Stimulated activated CD8-positive, alpha-beta memory T cell treated with anti-CD3 and anti-CD28 coated beads, Interleukin-15, amount 100 ng/mL, for 48 hours (primary cell): Measurements from ENCODE around the gene CALU.

ENCODE experiments used
- DNase-seq, 2 donors: peaks; one replicate each; pipeline ENCODE4 v3.0.0-alpha.2; 2020; ENCODE audit warnings: low read depth in 2 of 2

The CALU gene

GRCh38 chr7:128739048-128739962 is at the start of gene CALU:
CALU (plus strand) TSS chr7:128739359; CDS start chr7:128748584, 9,225 bp downstream.
- peak; percentile 92 to 95 for DNase-seq

GRCh38 chr7:128691227-128691626 is 47.9 kb upstream of the CALU start:
- DNase-seq, result no peak

- no peak for DNase-seq
Observed at GRCh38 chr7:128692623-128693270, 46.4 kb upstream of the CALU start.

- no peak for DNase-seq
Observed at GRCh38 chr7:128693373-128694015, 45.7 kb upstream of the CALU start.

- DNase-seq, result no peak
Observed at GRCh38 chr7:128694738-128695137, 44.4 kb upstream of the CALU start.

GRCh38 chr7:128697302-128697905 is 41.8 kb upstream of the CALU start:
- peak; percentile 55 to 57 for DNase-seq

GRCh38 chr7:128699196-128699712 is 39.9 kb upstream of the CALU start:
- DNase-seq, result no peak

GRCh38 chr7:128699895-128700294 is 39.3 kb upstream of the CALU start:
- no peak for DNase-seq

- no peak for DNase-seq
Observed at GRCh38 chr7:128701062-128701785, 37.9 kb upstream of the CALU start.

- no peak for DNase-seq
Observed at GRCh38 chr7:128703609-128704241, 35.4 kb upstream of the CALU start.

GRCh38 chr7:128705891-128706333 is 33.2 kb upstream of the CALU start:
- no peak for DNase-seq

- DNase-seq, result no peak
Observed at GRCh38 chr7:128707752-128708151, 31.4 kb upstream of the CALU start.

GRCh38 chr7:128708235-128708634 is 30.9 kb upstream of the CALU start:
- DNase-seq, result no peak

- DNase-seq, result no peak
Observed at GRCh38 chr7:128708824-128709223, 30.3 kb upstream of the CALU start.

GRCh38 chr7:128710481-128710880 is 28.7 kb upstream of the CALU start:
- DNase-seq, result no peak

- no peak for DNase-seq
Observed at GRCh38 chr7:128713794-128714193, 25.4 kb upstream of the CALU start.

- DNase-seq, result no peak
Observed at GRCh38 chr7:128714701-128715495, 24.3 kb upstream of the CALU start.

GRCh38 chr7:128718967-128719642 is 20.1 kb upstream of the CALU start:
- no peak for DNase-seq

- no peak for DNase-seq
Observed at GRCh38 chr7:128721376-128721775, 17.8 kb upstream of the CALU start.
